Activated CD8-positive, alpha-beta memory T cell treated with anti-CD3 and anti-CD28 coated beads, Interleukin-2, amount 50 U/mL, for 48 hours (primary cell): Measurements from ENCODE around the gene CAPNS1.
"Not testable (repeated sequence)": the region's sequence is repeated elsewhere in the genome, so short reads cannot be mapped to it uniquely, and the experiment has no call there.

ENCODE experiments used
- DNase-seq: peaks from one replicate; pipeline ENCODE4 v3.0.0-alpha.2; 2020

Gene CAPNS1

DNA sequence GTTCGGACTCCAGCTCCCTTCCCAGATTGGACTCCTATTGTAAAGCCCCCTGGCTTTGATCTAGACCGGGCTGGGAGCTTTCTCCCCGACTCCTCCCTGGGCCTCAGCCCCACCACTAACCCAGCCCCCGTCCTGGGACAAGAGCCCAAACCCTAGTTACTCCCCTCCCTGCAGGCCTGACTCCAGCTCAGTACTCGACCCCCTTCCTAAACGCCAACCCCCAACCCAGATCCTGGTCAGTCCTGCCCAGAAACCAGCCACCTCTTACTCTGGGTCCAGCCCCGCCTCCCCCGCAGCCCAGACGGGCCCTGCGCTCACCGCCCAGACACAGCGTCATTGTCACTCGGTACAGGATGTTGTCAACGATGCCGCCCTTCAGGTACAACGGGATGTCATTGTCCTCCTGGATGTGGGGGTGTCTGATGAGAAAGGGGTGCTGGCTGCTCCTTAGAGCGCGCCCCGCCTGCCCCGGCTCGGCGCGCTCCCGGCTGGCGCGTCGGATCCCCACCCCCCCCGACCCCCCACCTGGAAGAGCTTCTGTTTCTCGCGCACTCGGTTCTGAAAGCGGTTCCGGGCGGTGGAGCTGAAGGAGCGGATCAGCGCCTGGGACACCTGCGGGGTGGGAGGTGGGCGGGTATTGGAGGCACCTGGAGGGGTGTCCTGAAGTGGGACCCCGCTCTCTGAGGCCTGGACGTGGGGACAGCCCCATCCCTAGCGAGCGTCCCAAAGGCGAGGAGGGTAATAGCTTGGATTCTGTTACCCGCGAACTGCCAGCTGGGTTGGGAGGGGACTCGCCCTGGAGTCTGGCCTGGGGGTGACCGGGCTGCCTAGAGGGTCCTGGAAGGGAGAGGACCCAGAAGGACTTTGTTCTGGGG, 11.5 kb downstream of the CAPNS1 start:
- no peak for DNase-seq

DNA sequence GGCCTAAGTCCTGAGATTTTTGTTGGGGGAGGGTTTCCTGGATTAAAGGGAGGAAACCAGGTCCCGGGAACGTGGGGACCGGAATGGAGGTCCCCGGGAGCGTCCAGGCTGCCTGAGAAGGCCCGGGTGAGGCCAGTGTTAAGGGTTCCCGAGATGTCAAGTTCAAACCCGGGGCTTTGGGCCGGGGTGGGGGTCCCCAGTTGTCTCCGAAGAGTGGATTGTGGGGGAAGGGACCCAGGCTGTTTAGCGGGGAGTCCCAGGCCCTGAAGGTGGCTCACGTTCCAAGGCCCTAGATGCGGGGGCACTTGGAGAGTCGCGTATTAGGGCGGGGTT, 12.1 kb downstream of the CAPNS1 start:
- no peak for DNase-seq

DNA sequence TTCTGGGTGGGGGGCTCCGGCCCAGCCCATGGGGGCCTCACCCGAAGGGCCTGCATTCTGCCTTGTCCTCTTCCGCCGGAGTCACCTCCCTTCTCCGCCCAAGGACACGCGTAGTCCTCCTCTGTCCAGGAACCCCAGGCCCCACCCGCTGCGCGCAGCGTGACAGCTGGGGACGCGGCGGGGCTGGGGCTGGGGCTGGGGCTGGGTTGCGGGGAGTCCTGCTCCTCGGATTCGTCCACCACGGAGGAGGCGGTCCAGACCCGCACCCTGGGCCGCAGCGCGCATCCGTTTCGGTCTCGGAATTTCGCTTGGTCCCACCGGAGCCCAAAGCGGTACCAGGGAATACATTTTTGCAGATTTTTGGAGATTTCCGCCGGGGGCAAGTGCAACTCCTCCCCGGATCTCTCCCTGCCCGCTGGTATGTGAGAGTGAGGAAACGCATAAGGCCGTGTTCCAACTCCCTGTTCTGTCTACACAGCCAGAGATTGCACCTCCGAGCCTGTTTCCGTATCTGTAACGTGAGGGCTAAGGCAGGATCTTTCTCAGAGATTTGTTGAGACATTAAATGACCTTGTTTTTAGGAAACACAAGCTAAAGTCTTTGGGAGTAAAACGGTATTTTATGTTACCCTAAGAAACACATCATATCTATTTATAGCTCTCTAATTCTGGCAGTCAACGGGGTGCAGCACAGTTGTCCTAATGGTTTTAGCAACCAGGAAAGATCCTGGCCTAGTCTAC, 12.7 kb downstream of the CAPNS1 start, which contains the start of gene COX7A1:
COX7A1 (minus strand) TSS at position 96 of the 740 bp plus-strand sequence; CDS start at position 56, 40 bp downstream.
- no peak for DNase-seq

DNA sequence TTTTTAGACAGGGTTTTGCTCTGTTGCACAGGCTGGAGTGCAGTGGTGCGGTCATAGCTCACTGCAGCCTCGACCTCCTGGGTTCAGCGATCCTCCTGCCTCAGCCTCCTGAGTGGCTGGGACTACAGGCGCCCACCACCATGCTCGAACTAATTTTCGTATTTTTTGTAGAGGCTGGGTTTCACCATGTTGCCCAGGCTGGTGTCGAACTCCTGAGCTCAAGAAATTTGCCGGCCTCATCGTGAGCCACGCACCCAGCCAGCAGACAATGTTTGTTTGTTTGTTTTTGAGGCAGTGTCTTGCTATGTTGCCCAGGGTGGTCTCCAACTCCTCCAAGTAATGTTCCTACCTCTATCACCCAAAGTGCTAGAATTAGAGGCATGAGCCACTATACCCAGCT, 13.3 kb downstream of the CAPNS1 start:
- DNase-seq: no peak

DNA sequence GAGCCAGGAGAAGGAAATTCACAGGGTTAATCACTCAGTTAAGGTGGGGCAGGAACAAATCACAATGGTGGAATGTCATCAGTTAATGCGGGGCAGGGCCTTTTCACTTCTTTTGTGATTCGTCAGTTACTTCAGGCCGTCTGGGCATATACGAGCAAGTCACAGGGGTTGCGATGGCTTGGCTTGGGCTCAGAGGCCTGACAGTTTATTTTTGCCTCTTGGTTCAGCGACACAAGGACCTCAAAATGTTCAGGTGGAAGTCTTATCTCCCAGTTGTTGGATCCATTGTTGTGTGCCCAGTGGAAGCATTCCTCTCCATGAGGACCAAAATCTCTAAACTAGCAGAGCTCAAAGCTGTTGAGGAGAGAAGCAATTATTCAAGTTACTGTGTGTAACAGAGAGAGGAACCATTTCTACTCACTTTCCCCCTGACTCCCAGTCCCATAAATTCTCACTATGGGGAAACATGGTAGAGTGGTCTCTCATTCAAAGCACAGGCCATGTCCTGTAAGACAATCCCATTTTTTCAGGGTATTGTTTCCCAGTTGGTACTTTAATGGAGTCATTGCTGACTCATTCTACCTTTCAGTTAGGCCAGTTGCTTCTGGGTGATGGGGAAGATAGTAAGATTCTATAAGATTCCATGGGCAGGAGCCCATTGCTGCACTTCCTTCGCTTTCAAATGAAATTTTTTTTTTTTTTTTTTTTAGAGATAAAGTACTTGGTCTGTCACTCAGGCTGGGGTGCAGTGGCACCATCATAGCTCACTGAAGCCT, 21.1 kb downstream of the CAPNS1 start:
- DNase-seq: no peak

DNA sequence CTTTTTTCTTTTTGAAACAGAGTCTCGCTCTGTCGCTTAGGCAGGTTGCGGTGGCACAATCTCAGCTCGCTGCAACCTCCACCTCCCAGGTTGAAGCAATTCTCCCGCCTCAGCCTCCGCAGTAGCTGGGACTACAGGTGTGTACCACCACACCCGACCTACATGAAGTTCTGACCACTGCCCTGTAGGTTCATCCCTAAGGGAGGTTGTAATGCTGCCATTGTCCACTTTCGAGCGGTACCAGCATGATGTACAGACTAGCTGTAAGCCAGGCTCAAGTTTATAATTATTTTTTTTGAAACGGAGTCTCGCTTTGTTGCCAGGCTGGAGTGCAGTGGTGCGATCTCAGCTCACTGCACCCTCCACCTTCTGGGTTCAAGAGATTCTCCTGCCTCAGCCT, 23.9 kb downstream of the CAPNS1 start:
- no peak for DNase-seq

DNA sequence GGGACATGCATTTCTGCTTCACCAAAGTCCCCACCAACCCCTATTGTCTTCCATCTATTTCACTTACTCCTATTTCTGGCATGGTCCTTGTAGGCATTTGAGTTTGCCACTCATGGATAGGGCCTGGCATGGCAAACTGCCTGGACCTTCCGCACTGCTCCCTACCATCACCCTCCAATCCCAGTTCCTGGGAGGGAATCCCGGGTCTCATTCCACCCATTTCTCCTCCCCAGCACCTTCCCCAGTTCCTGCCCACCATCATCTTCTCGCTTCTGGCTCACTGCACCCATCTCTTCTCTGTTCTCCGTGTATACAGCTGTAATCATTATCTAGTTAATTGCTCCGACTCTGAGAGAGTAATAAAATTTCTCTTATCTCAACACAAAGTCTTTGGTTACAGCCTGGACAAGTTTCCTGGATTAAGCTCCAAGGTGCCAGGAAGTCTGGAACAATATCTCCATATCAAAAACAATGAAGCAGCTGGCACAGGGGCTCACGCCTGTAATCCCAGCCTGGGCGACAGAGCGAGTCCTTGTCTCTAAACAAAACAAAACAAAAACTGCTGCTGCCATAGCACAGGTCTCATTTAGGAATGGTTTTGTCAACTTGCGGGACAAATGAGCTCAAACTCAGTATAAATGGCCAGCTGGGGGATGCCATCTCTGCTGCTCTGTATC, 29.4 kb downstream of the CAPNS1 start:
- no peak for DNase-seq

DNA sequence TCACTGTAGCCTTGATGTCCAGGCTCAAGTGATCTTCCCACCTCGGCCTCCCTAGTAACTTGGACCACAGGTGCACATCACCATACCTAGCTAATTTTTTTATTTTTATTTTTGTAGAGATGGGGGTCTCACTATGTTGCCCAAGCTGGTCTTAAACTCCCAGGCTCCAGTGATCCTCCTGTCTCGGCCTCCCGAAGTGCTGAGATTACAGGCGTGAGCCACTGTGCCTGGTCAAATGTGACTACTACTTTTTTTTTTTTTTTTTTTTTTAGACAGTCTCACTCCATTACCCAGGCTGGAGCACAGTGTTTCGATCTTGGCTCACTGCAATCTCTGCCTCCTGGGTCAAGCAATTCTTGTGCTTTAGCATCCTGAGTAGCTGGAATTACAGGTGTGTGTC, 33.0 kb downstream of the CAPNS1 start:
- no peak for DNase-seq

DNA sequence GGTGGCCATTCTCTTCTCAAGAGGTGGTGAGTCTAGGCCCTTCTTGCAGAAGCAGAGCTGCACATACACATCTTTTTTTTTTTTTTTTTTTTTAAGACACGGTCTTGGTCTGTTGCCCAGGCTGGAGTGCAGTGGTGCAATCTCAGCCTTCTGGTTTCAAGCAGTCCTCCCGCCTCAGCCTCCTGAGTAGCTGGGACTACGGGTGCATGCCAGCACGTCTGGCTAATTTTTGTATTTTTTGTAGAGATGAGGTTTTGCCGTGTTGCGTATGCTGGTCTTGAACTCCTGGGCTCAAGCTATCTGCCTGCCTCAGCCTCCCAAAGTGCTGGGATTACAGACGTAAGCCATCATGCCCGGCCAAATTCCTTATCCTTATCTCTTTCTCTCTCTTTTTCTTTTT, 34.0 kb downstream of the CAPNS1 start:
- DNase-seq: not testable (repeated sequence)

DNA sequence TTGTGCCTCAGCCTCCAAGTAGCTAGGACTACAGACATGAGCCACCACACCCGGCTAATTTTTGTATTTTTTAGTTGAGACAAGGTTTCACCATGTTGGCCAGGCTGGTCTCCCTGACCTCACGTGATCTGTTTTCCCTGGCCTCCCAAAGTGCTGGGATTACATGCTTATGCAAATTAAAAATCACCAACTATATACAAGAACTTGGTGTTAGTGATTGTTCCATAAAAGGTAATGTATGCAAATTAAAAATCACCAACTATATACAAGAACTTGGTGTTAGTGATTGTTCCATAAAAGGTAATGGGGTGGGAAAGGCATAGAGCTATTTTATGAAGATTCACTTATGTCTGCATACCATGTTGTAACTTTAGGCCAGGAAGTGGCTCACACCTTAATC, 39.2 kb downstream of the CAPNS1 start:
- DNase-seq: not testable (repeated sequence)

DNA sequence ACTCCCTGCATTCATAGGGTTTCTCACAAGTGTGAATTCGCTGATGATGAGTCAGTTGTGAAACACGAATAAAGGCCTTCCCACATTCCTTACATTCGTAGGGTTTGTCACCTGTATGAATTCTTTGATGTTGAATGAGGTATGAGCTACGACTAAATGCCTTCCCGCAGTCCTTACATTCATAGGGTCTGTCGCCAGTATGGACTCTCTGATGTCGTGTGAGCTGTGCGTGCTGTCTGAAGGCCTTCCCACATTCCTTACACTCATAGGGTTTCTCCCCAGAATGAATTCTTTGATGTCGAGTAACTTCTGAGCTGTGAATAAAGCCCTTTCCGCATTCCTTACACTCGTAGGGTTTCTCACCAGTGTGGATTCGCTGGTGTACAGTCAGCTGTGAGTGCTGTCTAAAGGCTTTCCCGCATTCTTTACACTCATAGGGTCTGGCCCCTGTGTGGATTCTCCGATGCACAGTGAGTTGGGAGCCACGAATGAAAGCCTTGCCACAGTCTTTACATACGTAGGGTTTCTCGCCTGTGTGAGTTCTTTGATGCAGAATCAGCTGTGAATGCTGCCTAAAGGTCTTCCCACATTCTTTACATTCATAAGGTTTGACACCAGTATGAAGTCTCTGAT, 42.9 kb downstream of the CAPNS1 start:
- DNase-seq: no peak

DNA sequence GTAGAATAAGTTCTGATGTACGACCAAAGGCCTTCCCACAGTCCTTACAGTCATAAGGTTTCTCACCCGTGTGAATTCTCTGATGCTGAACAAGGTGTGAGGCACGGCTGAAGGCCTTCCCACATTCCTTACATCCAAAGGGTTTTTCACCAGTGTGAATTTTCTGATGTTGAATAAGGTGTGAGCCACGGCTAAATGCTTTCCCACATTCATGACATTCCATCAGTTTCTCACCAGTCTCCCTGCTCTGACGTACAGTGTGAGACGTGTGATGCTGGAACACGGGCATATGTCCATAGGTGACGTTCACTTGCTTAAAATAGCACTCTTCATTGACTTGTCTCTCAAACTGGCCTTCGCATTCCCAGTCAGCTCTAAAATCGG, 43.4 kb downstream of the CAPNS1 start:
- no peak for DNase-seq

DNA sequence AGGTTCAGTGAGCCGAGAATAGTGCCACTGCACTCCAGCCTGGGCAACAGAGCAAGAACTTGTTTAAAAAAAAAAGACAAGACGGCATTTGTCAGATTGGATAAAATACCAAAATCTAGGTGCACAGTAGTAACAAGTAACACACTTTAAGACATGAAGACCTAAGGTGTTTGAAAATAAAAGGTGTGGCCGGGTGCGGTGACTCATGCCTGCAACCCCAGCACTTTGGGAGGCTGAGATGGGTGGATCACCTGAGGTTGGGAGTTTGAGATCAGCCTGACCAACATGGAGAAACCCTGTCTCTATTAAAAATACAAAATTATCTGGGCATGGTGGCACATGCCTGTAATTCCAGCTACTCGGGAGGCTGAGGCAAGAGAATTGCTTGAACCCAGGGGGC, 46.9 kb downstream of the CAPNS1 start:
- not testable (repeated sequence) for DNase-seq

DNA sequence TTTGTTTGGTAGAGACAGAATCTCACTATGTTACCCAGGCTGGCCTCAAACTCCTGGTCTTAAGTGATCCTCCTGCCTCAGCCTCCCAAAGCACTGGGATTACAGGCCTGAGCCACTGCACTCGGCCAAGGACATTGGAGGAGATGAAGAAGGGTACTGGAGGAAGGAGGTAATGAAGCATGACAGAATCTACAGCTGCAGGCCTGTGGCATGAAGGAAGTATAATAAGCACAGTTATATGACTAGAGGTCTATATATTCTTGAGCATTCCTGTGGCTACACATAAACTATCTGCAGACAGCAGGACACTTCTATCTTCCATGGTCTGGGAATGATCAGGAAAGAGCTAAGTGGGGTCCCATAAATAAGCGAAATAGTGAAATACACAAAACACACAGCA, 56.4 kb downstream of the CAPNS1 start:
- no peak for DNase-seq

DNA sequence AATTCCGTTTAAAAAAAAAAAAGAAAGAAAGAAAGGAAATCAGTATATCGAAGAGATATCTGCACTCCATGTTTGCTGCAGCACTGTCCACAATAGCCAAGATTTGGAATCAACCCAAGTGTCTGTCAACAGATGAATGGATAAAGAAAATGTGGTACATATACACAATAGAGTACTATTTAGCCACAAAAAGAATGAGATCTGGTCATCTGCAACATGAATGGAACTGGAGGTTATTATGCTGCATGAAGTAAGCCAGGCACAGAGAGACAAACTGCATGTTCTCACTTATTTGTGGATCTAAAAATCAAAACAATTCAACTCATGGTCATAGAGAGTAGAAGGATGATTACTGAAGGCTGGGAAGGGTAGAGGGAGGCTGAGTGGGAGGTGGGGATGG, 58.3 kb downstream of the CAPNS1 start:
- no peak for DNase-seq
